ENCODE measurements around the gene SCN5A.

GRCh38 chr3:38630606-38631005 is 18.9 kb downstream of the SCN5A start:
- TF ChIP-seq MAX (IDR thresholded peaks at IDR 0.05) (no peak), CREB1 (IDR thresholded peaks at IDR 0.05; ENCODE audit: low read depth) (no peak), NFIC (IDR thresholded peaks at IDR 0.05) (no peak), REST (IDR thresholded peaks at IDR 0.05; ENCODE audit: low read depth) (no peak), EGR1 (IDR thresholded peaks at IDR 0.05) (no peak), YY1 (IDR thresholded peaks at IDR 0.05; ENCODE audit: low read depth) (no peak), TEAD4 (IDR thresholded peaks at IDR 0.05) (no peak), TAF1 (IDR thresholded peaks at IDR 0.05; ENCODE audit: low read depth) (no peak), FOXM1 (IDR thresholded peaks at IDR 0.05; ENCODE audit: borderline replicate concordance, low read depth) (no peak)

Data from Ishikawa (cell line).